ENCODE results near the gene PATE4.
A peak's percentile ranks its signal among the peaks of the same experiment; 100 is the strongest.
"Not testable (repeated sequence)": the region's sequence is repeated elsewhere in the genome, so short reads cannot be mapped to it uniquely, and the experiment has no call there.

PATE4 gene

DNA sequence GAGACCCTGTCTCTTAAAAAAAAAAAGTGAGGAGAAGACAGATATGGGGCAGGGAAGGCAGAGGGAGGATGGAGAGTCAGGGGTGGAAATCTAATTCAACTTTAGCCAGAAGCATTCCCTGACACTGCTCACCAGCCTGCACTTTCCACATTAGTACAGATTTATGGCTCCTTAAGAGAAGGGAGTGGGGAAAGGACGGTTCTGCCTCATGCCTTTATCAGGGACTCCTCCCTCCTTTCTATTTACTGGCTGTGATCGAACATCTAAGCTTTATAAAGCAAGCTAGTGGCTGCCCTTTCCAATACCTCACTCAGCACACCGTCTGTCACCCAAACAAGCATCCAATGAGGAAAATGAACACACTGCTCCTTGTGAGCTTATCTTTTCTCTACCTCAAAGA lies at the start of gene PATE4:
Gene PATE4, plus strand, starts transcription at position 301 of the 400 bp plus-strand sequence. Its CDS starts 44 bp downstream, at position 345.
- no peak for DNase-seq

DNA sequence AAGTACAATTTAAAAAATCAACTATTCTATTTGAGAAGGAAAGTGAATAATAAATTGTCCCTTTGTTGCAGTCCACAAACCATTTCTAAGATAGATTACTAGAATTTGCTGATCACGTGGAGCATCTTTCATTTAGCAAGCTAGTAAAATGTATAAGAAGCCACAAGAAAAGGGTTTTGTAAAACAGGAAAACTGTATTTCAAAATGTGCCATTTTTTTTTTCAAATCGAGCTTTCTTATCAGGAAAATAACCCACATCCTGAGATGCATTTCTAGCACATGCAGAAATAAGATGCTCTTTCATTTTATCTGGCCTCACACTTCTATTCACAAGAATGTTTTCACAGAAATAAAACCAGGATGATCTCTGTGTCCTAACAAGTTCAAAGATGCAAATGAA lies 48.4 kb upstream of the PATE4 start:
- DNase-seq: no peak

DNA sequence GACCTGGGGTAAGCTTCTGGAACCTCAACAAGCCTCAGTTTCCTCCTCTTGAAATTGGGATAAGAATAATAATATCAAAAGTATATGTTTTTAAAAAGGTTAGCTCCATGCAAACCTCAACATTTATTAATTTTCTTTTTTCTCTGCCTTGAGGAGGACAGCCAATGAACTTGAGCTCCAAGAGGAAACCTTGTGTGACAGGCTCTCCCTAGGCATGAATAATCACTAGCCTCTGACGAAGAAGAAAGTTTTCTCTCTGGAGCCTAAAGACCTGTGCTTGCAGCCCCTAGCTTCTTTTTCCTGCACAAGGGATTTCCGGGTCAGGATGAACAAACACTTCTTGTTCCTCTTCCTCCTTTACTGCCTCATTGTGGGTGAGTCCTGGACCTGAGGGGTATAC lies 45.3 kb upstream of the PATE4 start, which contains the start of gene PATE3:
Gene PATE3, plus strand, starts transcription at position 301 of the 400 bp plus-strand sequence. Its CDS starts 25 bp downstream, at position 326.
- DNase-seq: no peak

GRCh38 chr11:125790825-125791224 lies 42.3 kb upstream of the PATE4 start:
- no peak for DNase-seq

DNA sequence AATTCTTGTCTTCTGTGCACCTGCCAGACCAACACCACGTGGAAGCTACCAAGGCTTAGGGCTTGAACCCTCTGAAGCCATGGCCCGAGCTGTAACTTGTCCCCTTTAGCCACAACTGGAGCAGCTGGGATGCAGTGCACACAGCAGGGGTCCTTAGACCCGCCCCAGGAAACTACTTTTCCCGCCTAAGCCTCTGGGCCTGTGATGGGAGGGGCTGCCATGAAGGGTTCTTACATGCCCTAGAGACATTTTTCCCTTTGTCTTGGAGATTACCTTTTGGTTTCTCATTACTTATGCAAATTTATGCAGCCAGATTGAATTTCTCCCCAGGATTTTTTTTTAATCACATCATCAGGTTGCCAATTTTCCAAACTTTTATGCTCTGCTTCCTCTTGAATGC lies 35.5 kb upstream of the PATE4 start:
- DNase-seq: no peak

DNA sequence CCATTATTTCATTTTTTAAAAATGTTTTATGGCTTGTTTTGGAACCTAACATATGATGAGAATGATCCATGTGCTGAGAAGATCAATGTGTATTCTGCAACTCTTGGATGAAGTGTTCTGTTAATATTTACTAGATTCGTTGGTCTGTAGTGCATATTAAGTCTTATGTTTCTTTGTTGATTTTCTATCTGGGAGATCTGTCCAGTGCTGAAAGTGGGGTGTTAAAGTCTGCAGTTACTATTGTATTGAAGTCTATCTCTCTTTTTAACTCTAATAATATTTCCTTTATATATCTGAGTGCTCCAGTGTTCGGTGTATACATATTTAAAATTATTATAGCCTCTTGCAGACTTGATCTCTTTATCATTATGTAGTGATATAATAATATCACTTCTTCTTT lies 33.3 kb upstream of the PATE4 start:
- no peak for DNase-seq

- no peak for DNase-seq
Measured at GRCh38 chr11:125802387-125802786, 30.7 kb upstream of the PATE4 start.

- no peak for DNase-seq
Measured at GRCh38 chr11:125807909-125808308, 25.2 kb upstream of the PATE4 start.

DNA sequence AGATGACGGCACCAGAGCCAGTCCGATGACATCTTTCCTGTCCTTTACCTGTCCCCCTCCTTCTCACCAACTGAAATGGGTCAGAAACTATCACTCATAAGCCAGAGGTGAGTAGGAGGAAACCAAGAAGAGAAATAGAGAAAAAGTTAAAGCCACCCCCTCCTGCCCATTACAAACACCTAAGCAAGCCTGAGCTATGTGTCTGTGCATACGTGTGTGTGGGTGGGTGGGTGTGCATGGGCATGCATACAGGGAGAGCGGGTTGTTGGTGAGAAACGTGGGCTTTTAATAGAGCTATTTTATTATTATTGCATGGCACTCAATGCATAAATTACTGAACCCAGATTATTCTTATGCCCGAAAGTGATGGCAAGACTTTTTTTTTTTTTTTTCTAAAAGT lies 2.6 kb downstream of the PATE4 start:
- no peak for DNase-seq

- no peak for DNase-seq
Measured at GRCh38 chr11:125842321-125842948, 9.3 kb downstream of the PATE4 start.

- DNase-seq: no peak
Measured at GRCh38 chr11:125846188-125846587, 13.1 kb downstream of the PATE4 start.

DNA sequence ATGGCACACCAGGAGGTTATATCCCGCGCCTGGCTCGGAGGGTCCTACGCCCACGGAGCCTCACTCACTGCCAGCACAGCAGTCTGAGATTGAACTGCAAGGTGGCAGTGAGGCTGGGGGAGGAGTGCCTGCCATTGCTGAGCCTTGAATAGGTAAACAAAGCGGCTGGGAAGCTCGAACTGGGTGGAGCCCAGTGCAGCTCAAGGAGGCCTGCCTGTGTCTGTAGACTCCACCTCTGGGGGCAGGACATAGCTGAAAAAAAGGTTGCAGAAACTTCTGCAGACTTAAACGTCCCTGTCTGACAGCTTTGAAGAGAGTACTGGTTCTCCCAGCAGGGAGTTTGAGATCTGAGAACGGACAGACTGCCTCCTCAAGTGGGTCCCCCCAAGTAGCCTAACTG lies 24.6 kb downstream of the PATE4 start:
- not testable (repeated sequence) for DNase-seq

DNA sequence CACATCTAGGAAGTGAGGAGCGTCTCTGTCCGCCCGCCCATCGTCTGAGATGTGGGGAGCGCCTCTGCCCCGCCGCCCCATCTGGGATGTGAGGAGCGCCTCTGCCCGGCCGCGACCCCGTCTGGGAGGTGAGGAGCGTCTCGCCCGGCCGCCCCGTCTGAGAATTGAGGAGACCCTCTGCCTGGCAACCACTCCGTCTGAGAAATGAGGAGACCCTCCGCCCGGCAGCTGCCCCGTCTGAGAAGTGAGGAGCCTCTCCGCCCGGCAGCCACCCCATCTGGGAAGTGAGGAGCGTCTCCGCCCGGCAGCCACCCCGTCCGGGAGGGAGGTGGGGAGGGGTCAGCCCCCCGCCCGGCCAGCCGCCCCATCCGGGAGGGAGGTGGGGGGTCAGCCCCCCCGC lies 29.7 kb downstream of the PATE4 start:
- not testable (repeated sequence) for DNase-seq

DNA sequence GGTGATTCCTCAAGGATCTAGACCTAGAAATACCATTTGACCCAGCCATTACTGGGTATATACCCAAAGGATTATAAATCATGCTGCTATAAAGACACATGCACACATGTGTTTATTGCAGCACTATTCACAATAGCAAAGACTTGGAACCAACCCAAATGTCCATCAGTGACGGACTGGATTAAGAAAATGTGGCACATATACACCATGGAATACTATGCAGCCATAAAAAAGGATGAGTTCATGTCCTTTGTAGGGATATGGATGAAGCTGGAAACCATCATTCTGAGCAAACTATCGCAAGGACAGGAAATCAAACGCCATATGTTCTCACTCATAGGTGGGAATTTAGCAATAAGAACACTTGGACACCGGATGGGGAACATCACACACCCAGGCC lies 32.2 kb downstream of the PATE4 start:
- not testable (repeated sequence) for DNase-seq

DNA sequence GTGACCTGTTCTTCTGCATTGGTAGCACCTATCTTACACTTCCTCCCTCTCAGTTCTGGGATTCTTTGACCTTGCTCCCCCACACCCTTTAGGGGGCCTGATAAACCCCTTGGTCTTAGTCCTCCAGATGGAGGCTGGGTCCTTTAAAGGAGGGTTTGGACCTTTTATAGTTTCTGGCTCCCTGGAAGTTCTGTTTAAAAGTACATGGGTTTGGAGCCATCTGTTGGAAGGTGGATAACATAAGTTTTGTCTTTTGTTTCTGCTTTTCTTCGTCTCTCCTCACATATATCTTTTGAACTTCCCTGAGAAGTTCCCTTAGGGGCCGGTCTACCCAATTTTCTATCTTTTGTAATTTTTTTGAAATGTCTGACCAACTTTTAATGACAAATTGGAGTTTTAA lies 36.4 kb downstream of the PATE4 start:
- DNase-seq: no peak

DNA sequence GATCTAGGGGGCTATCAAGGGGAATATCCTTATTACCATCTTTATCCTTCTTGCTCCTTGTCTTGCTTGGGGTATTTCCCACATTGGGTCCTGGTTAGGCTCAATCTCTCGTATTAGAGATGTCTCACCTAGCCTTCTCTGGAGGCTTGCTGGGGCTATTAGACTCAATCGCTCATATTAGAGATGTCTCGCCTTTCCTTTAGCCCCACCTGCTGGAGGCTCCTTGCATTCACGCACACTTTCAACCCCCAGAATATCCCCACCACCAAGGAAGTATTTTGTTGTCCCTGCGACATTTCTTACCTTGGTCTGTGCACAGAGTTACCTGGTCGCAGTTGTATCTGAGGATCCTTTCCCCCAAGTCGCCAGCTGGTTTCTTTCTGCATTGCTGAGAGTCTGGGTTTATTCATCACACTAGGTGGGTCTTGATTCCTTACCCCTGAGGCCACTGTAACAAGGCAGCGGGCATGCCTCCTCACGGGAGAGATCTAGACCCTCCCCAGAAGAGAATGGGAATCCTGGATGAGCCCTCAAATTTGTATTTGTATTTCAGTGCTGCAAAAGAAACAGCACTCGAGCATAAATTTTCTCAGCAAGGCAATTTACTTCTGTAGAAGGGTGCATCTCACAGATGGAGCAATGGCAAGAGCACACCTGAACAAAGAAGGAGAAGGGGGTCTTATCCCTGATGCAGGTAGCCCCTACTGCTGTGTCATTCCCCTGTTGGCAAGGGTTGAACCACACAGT lies 38.4 kb downstream of the PATE4 start:
- no peak for DNase-seq

DNA sequence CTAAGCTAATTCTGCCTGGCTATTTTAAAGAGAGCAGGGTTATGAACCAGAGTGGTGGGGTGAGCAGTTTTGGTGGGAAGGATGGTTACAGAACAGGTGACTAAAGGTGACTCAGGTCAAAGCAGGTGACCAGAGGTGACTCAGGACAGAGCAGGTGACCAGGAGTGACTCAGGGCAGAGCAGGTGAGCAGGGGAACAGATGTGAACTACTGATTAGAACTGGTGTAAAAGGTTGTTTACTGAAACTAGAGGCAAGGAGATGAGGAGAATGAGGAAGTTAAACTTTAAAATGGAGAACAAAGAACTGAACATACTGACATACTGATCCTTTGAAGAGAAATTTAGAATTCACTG lies 39.0 kb downstream of the PATE4 start:
- no peak for DNase-seq

DNA sequence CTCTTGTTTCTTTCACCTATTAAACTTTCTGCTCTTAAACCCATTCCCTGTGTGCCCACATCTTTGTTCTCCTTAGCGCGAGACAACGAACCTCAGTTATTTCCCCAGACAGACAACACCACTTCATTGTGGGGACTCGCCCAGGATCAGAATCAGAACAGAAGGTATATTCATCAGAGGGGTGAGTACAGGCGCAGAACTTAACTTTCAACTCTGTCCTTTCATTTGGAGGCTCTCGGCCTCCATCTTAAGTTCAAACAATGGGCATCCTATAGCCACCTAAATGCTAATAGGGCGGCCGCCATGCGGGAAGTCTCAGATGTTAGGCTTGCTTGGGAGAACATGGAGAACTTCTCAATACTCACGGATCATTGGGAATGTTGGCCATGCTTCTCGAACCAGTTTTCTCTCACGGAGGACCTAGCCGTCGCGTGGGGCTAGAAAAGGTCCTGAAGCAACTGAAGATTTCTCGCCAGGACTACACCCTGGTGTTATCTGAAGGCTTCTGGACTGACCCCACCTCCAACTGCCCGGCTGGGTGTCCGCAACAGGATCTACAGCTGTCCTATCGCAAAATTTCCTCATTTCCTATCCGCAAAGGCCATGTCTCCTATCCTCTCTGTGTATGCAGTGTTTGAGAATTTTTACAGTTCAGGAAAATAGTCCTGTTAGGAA lies 40.9 kb downstream of the PATE4 start:
- no peak for DNase-seq

DNA sequence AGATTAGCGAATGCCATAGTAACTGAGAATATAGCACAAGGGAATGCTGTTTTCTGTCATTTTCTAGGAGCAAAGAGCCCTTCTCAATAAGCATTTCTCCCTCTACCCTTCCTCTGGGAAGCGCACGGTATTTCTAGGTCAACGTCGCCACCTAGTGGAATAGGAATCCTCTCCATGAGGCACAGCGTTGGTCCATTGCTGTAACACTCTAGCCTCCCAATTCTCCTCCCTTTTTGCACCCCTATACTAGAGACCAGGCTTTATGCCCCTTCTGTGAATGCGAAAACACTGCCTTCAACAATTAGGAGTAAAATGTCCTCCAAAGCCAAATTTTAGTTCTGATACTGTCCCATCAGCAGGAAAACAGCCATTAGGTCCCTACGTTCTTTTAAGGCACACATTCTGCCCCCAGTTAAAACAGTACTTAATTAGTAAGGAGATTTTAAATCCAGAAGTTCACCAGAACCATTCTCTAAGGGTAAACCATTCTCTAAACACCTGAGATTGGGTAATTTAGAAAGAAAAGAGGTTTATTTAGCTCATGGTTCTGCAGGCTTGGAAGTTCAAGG lies 41.5 kb downstream of the PATE4 start:
- DNase-seq: no peak

DNA sequence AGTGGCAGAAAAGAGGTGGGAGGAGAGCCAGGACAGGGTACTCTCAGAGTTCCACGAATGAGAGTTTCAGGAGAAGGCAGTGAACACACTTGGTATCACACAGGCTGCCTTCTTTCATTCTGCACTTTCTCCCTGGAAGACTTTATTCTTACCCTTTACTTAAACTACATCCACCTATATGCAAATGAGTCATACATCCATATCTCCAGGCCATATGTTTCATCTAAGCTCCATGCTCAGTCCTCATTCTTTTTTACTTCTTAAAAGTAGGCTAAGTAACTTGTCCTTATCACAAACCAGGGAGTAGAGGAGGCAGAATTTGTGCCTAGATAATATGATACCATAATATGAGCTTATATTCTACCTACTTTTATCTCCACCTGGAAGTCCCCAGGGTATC lies 48.2 kb downstream of the PATE4 start:
- no peak for DNase-seq

DNA sequence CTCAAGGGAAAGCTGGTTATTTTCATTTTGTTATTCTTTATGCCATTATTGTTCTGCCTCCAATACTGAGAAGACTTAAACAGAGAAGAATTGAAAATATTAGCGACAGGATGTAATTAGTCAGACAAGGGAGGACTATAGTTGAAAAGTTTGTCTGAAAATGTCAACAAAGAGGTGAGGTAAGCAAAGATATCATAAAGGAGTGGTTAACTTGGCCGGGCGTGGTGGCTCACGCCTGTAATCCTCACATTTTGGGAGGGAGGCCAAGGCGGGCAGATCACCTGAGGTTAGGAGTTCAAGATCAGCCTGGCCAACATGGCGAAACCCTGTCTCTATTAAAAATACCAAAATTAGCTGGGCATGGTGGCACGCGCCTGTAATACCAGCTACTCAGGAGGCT lies 50.3 kb downstream of the PATE4 start:
- DNase-seq: no peak

- DNase-seq: no peak
Measured at GRCh38 chr11:125886997-125887372, 53.9 kb downstream of the PATE4 start.

- DNase-seq: peak; percentile 44
Measured at GRCh38 chr11:125887373-125888324, 54.5 kb downstream of the PATE4 start, which contains the start of gene HYLS1. HYLS1 (plus strand) TSS chr11:125887668; CDS start chr11:125899369, 11,701 bp downstream.

All from cortex of kidney (tissue), 1 donor.